HFF-Myc (cell line): ENCODE measurements around the gene HOTAIR.

Experiments used
- DNase-seq: peaks from one replicate; pipeline ENCODE4 v3.0.0-alpha.2; 2011; ENCODE audit warnings: low read depth; ENCODE audit errors: extremely low read depth
- H3K4me3 ChIP-seq: replicated peaks from 2 replicates; pipeline ENCODE4 v1.5.1; 2011; ENCODE audit warnings: low read depth, mild to moderate bottlenecking, control low read depth, low read length
- CTCF ChIP-seq: IDR thresholded peaks from 2 replicates; pipeline ENCODE4 v1.5.1; 2012; ENCODE audit warnings: mild to moderate bottlenecking, low read depth, low read length, control low read depth; ENCODE audit errors: missing control alignments

Gene HOTAIR

DNA sequence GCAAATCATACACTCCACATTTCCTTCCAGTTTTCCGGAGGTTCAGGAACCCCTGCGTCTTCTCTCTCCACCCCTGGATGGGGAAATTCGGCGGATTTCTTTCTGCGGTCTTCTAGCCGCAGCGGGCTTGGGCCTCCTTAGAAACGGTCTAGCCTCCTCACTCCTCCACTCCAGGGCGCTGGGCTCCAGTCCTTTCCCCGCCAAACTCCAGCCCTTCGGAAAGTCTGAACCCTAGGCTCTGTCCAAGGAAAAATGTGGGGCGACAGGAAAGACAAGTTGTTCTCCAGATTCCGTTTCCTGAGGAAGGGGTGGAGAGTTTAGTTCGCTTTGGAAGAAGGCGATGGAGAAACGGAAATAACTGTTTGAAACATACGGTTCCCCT is 8.8 kb upstream of the HOTAIR start:
- no peak for DNase-seq
- TF ChIP-seq CTCF: no peak
- H3K4me3 ChIP-seq: 0 out of 2 replicates have a peak overlapping the region, but pooled peaks have one; percentile 20

DNA sequence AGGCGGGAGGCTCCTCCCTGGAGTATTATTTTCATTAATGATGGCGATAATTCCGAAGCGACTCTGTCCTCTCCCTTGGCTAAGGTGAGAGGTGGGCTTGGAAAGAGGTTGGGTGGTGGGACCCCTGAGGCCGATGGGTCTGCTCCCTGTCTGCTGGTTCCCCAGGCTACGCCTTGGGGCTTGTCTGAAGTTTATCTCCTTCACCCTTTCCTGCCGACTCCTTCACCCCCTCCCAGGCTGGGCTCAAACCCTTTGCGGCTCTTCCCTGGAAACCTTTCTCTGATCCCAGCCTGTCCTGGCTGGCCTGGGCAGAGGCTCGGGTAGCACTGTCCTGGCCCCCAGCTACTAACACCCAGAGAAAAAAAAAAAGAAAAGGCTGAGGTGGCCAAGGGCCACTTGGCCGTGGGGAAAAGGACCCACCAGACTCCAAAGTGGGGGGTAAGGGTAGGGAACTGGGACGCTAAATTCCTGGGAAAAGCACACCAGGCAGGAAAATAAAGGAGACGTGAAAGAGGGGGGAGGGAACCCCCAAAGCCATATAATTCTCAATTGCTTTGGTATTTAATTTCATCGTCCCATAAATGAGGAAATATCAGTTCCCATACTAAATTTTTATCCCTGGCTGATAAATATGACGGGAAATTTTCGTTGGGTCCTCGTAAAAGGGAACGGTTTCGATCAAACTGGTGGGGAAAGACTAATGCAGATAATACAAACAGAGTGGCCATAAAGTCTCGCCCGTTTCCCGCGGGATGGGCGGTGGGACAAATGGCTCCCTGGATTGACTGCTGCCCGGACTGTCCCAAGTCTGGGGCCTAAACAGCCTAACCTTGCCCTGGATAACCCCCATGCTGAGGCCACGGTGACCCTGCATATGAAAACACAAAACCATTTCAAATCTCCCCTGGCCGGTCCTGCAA is 8.2 kb upstream of the HOTAIR start:
- no peak for DNase-seq
- H3K4me3 ChIP-seq: peak overlapping the region; percentile 4; the same call in 1 of the 2 replicates
- no peak for TF ChIP-seq CTCF

DNA sequence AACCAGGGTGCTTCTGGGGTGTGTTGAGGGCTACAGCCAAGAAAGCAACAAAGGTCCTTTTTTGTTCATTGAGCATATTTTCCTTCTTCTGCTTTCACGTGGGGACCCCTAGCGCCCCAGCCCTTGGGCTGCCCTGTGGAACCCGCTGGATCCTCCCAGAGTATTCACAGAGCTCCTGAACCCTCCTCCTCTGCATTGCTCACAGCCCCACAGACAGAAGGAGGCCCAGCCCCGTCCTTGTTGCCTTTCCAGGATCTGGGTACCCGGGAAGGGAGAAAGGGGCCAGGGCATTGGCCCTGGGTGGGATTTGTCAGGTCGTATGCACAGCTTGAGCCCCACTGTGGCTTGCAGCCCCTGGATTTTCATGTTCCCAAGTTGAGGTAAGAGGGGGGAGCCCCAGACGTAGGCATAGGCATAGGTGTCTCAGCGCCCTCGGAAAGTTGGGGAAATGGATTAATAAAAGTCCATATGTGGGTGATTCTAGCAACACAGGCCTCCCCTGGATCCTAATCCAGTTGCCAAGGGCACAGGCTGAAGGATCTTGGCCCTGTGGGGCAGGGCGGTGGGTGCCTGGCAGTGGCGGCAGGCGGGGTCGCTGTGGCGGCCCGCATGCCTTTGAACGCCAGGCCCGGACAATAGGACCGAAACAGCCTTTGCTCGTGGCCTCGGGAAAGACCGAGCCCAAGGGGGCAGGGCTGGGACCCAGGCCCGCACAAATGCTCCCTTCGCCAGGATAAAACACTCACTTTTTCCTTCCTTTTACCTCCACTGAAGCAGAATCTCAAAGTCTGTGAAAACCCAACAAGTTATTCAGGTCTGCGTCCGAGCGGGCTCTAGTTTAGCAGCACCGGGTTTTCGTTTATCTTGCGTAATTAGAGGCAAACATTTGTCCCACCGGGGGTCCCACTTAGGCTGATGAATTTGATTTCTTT is 7.1 kb upstream of the HOTAIR start:
- DNase-seq: no peak
- no peak for TF ChIP-seq CTCF
- peak overlapping the region; percentile 11 for H3K4me3 ChIP-seq

- no peak overlapping the region for H3K4me3 ChIP-seq
- no peak for DNase-seq
- TF ChIP-seq CTCF: no peak
Observed at GRCh38 chr12:53980802-53981496, 6.2 kb upstream of the HOTAIR start.

- no peak overlapping the region for H3K4me3 ChIP-seq
- no peak for TF ChIP-seq CTCF
- no peak for DNase-seq
Observed at GRCh38 chr12:53980104-53980801, 5.5 kb upstream of the HOTAIR start.
